Esophagus squamous epithelium (tissue), 5 donors: ENCODE data around the gene PRKCB. TPM values are rescaled to one million over a fixed set of nuclear protein-coding genes. Genes with fewer than 3 reads are reported as not detected.

Experiments
- DNase-seq: peaks from one replicate; lab custom pipeline; 2025; lab: John Stamatoyannopoulos, UW
- H3K27ac ChIP-seq, 4 donors: fragments of 200-600 bp; sonication (generic); one replicate each; pipeline ENCODE4 v1.5.1; 2016 to 2019; ENCODE audit warnings: mild to moderate bottlenecking in 1 of 4
- H3K27me3 ChIP-seq, 4 donors: fragments of 200-600 bp; sonication (generic); 1 replicate in 3 of 4; 2 replicates in 1 of 4; pipeline versions ENCODE4 v1.5.1 to v1.6.0; 2017 to 2021; ENCODE audit warnings: antibody characterized with exemption in 1 of 4
- H3K36me3 ChIP-seq, 3 donors: fragments of 200-600 bp; sonication (generic); one replicate each; pipeline ENCODE4 v1.5.1; 2016 to 2019
- H3K4me1 ChIP-seq, 3 donors: fragments of 200-600 bp; sonication (generic); one replicate each; pipeline ENCODE4 v1.5.1; 2017 to 2019
- H3K4me3 ChIP-seq, 4 donors: fragments of 200-600 bp; sonication (generic); 1 replicate in 3 of 4; 2 replicates in 1 of 4; pipeline ENCODE4 v1.5.1; 2016 to 2019; ENCODE audit warnings: mild to moderate bottlenecking in 2 of 4, moderate library complexity in 1 of 4
- H3K9me3 ChIP-seq, 3 donors: fragments of 200-600 bp; sonication (generic); one replicate each; pipeline ENCODE4 v1.5.1; 2016 to 2019
- CTCF ChIP-seq, 6 experiments: fragments of 450-650 bp in 4 of 6; fragments of 200-600 bp in 2 of 6; sonication (generic) in 2 of 6; IDR thresholded peaks; one replicate each; pipeline ENCODE4 v1.5.1; 2016 to 2019; ENCODE audit warnings: antibody characterized with exemption in 6 of 6, mild to moderate bottlenecking in 4 of 6, moderate library complexity in 4 of 6
- POLR2A ChIP-seq, 4 donors: fragments of 450-650 bp; IDR thresholded peaks; one replicate each; pipeline ENCODE4 v1.6.1; 2017; ENCODE audit warnings: antibody characterized with exemption in 4 of 4, mild to moderate bottlenecking in 4 of 4, moderate library complexity in 3 of 4
- WGBS, 2 donors: methylation state at CpG; one replicate each; pipeline ENCODE4 v1.1.5; 2018; 5-methylcytosine and 5-hydroxymethylcytosine counted together
- intact Hi-C: fragments of 100-400 bp; cut with DNase I; formaldehyde crosslinking; loops from one replicate; pipeline ENCODE4 v1.15.0; 2022
- total RNA-seq, 4 donors: library from RNA; depleted of rRNA; stranded (reverse); fragments of >200 nt; gene quantifications; one replicate each; pipeline ENCODE4 v1.1.0, GENCODE V29; 2016
- donor health status: DM: yes; HTN: yes; CAD: no.

Gene PRKCB
- total RNA-seq, 4 donors from 2014 or later, result 0.38 to 4.0 (median 1.7) TPM

DNA sequence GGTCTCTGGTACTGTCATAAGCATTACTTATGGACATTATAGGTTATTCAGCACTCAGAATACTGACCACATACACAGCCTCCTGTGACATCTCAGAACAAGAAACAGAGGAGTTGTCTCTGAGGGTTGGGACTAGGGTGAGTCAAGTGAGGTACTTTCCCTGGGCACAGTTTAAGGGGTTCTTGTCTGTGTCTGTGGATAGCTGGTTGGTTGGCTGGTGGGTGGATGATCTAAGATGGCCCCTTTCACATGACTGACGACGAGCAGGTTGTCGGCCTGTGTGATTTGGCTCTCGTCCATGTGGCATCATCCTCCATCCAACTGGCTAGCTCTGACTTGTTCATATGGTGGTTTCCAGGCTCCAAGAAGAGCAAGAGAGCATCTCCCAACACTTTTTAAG, 163.9 kb downstream of the PRKCB start:
- H3K36me3 ChIP-seq, result no peaks in the 10 kb centered on the region
- no peak for DNase-seq
- intact Hi-C loops, result no loop called here
- no peak for TF ChIP-seq CTCF (IDR thresholded peaks at IDR 0.05)
- TF ChIP-seq POLR2A (IDR thresholded peaks at IDR 0.05), result no peak
- H3K27me3 ChIP-seq, result no peaks in the 10 kb centered on the region
- 0 to 22% methylated on average over 3 to 4 of the region's 4 CpGs for WGBS, 2 donors
- no peaks in the 10 kb centered on the region for H3K9me3 ChIP-seq
- no peak overlapping the region for H3K27ac ChIP-seq
- no peak overlapping the region for H3K4me3 ChIP-seq
- no peaks in the 10 kb centered on the region for H3K4me1 ChIP-seq

- no peaks in the 10 kb centered on the region for H3K4me1 ChIP-seq
- no peaks in the 10 kb centered on the region for H3K36me3 ChIP-seq
- TF ChIP-seq CTCF (IDR thresholded peaks at IDR 0.05), result no peak
- TF ChIP-seq POLR2A (IDR thresholded peaks at IDR 0.05), result no peak
- no peak overlapping the region for H3K4me3 ChIP-seq
- 79 to 85% methylated on average over 1 of the region's 1 CpG for WGBS, 2 donors
- DNase-seq, result no peak
- intact Hi-C loops, result no loop called here
- no peak overlapping the region for H3K27ac ChIP-seq
- no peaks in the 10 kb centered on the region for H3K27me3 ChIP-seq
- H3K9me3 ChIP-seq, result no peaks in the 10 kb centered on the region
Observed at GRCh38 chr16:24001710-24002109, 165.9 kb downstream of the PRKCB start.

DNA sequence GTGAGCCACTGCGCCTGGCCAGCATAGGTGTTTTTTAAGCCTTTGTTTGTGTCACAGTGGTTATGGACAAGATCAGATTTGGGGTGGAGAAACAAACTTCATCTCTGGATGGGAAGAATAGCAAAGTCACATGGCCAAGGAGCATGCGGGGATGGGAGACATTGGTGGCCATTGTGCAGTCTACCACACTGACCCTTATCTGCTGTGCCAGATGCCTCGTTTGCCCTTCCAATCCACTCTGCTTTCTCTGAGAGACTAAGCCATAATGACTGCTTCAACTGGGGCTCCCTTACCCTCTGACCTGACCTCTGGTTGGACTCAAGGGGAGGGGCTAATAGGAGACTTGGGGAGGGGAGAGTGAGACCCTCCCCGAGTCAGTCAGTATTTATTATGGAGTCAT, 166.8 kb downstream of the PRKCB start:
- H3K36me3 ChIP-seq, result no peaks in the 10 kb centered on the region
- H3K27ac ChIP-seq, result no peak overlapping the region
- no peak for TF ChIP-seq POLR2A (IDR thresholded peaks at IDR 0.05)
- no peak for TF ChIP-seq CTCF (IDR thresholded peaks at IDR 0.05)
- DNase-seq, result no peak
- no peaks in the 10 kb centered on the region for H3K4me1 ChIP-seq
- H3K9me3 ChIP-seq, result no peaks in the 10 kb centered on the region
- H3K27me3 ChIP-seq, result no peaks in the 10 kb centered on the region
- intact Hi-C loops, result no loop called here
- no peak overlapping the region for H3K4me3 ChIP-seq
- WGBS, 2 donors, result 51 to 64% methylated on average over 4 of the region's 4 CpGs

DNA sequence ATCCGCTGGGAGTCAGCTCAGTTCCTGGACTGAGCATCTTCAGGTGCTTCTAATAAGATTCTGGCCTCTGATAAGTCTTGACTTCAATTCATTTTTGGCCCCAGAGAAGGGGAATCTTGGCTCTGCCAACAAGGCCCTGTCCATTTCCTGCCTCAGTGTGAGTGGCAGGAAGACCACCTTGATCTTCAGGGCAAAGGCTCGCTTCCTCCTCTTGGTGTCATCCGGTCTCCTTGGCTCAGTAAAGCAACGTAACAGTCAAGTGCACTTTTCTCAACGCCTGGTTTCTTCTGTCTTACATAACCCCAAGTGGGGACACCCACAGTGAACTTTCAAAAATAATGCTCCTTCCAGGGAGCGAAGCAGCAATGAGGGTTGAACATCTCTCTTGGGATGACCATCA, 169.8 kb downstream of the PRKCB start:
- intact Hi-C loops, result no loop called here
- TF ChIP-seq POLR2A (IDR thresholded peaks at IDR 0.05) (no peak), CTCF (IDR thresholded peaks at IDR 0.05) (no peak)
- no peak overlapping the region for H3K4me3 ChIP-seq
- H3K9me3 ChIP-seq, result no peaks in the 10 kb centered on the region
- no peaks in the 10 kb centered on the region for H3K4me1 ChIP-seq
- 62 to 71% methylated on average over 2 to 6 of the region's 6 CpGs for WGBS, 2 donors
- DNase-seq, result no peak
- no peak overlapping the region for H3K27ac ChIP-seq
- H3K36me3 ChIP-seq, result no peaks in the 10 kb centered on the region
- H3K27me3 ChIP-seq, result peaks cover 0 to under 1% (median 0%) of the 10 kb centered on the region in 4 donors

- WGBS, 2 donors, result 69 to 77% methylated on average over 7 of the region's 7 CpGs
- no peaks in the 10 kb centered on the region for H3K9me3 ChIP-seq
- H3K27me3 ChIP-seq, result peaks cover 0 to 17% (median 0%) of the 10 kb centered on the region in 4 donors
- TF ChIP-seq POLR2A (IDR thresholded peaks at IDR 0.05), result no peak
- TF ChIP-seq CTCF (IDR thresholded peaks at IDR 0.05), result no peak
- intact Hi-C loops, result no loop called here
- H3K36me3 ChIP-seq, result no peaks in the 10 kb centered on the region
- H3K4me3 ChIP-seq, result no peak overlapping the region
- no peak for DNase-seq
- H3K4me1 ChIP-seq, result no peaks in the 10 kb centered on the region
- H3K27ac ChIP-seq, result no peak overlapping the region
Observed at GRCh38 chr16:24007391-24007790, 171.6 kb downstream of the PRKCB start.
